Measurements from ENCODE around the gene ADGRB3.

The ADGRB3 gene

DNA sequence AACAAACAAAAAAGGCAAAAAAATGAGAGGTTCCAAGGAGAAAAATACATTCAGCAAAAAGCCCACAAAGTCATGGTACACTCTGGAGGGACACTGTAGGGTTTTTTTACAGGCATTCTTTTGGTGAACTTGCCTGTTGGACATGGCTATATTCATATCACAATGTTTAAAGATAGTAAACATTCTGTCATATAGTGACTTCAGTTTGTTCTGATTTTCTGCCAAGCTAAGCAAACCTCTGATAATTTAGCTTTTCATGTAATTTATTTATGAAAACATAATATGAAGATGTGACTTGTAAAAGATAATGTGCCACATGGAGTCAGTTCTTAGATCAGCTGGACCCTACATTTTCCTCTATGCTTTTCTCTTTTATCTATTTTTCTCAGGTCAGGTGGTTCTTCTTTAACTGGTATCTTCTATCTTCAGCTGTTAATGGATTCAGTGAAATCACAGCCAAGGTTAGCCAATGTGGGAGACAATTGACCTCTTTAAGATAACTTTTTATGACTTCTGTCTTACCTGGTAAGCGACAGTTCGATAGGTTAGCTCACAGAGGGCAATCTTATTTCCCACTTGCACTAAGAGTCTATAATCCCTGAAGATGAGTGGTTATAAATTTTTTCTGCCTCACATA lies 87.9 kb downstream of the ADGRB3 start:
- Histone ChIP-seq H3K4me3 (ENCODE audit: low read length in 2 of 2) (no peak overlapping the region), H3K36me3 (ENCODE audit: control insufficient read depth in 2 of 2, insufficient read depth in 2 of 2, low read length in 2 of 2) (no peaks in the 10 kb centered on the region), H3K4me1 (ENCODE audit: control insufficient read depth, insufficient read depth, low read length) (no peaks in the 10 kb centered on the region), H3K27ac (ENCODE audit: low read length) (no peak overlapping the region), H3K9ac (ENCODE audit: low read length in 2 of 2) (no peak overlapping the region), H3K9me3 (ENCODE audit: control insufficient read depth in 2 of 2, low read length in 2 of 2) (no peaks in the 10 kb centered on the region), H3K27me3 (ENCODE audit: control insufficient read depth in 1 of 2, insufficient read depth in 2 of 2, low read length in 2 of 2) (no peaks in the 10 kb centered on the region)

DNA sequence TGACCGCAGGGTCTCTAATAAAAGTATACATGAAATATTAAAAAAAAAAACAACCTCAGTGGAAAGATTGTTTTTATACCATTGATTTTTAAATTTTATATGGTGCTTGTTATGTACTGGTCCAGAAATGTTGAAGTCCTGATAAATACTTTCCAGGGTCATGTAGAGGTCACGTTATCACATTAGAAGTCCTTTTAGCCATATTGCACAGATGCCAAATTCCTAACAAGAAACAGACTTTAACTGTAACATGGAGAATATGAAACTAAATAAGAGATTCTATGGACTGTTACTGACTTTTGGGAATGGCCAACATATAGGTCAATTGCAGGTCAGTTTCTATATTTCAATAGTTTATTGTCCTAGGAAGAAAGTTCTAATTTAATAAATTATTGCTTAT lies 89.0 kb downstream of the ADGRB3 start:
- H3K9ac ChIP-seq (ENCODE audit: low read length in 2 of 2) = no peak overlapping the region
- no peaks in the 10 kb centered on the region for H3K36me3 ChIP-seq (ENCODE audit: control insufficient read depth in 2 of 2, insufficient read depth in 2 of 2, low read length in 2 of 2)
- no peaks in the 10 kb centered on the region for H3K9me3 ChIP-seq (ENCODE audit: control insufficient read depth in 2 of 2, low read length in 2 of 2)
- H3K27ac ChIP-seq (ENCODE audit: low read length) = no peak overlapping the region
- no peak overlapping the region for H3K4me3 ChIP-seq (ENCODE audit: low read length in 2 of 2)
- no peaks in the 10 kb centered on the region for H3K27me3 ChIP-seq (ENCODE audit: control insufficient read depth in 1 of 2, insufficient read depth in 2 of 2, low read length in 2 of 2)
- H3K4me1 ChIP-seq (ENCODE audit: control insufficient read depth, insufficient read depth, low read length) = no peaks in the 10 kb centered on the region

DNA sequence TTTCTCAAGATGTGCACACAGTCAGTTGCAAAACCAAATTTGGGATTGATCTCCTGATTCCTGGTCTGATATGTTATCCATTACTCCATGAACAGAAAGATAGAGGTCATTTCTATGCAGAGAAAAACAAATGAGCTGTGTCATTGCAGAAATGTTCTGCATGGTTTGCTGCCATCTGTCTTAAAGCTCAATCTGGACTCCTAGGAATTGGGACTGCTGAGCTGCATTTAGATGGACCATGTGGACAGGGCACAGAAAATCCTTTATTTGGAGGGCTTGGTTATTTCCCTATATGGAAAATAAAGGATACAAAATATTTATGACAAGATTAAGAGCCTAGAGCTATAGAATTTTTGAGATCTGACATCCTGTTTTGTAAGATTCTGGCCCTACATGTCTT lies 91.3 kb downstream of the ADGRB3 start:
- Histone ChIP-seq H3K4me1 (ENCODE audit: control insufficient read depth, insufficient read depth, low read length) (no peaks in the 10 kb centered on the region), H3K27me3 (ENCODE audit: control insufficient read depth in 1 of 2, insufficient read depth in 2 of 2, low read length in 2 of 2) (no peaks in the 10 kb centered on the region), H3K27ac (ENCODE audit: low read length) (no peak overlapping the region), H3K9ac (ENCODE audit: low read length in 2 of 2) (no peak overlapping the region), H3K36me3 (ENCODE audit: control insufficient read depth in 2 of 2, insufficient read depth in 2 of 2, low read length in 2 of 2) (no peaks in the 10 kb centered on the region), H3K4me3 (ENCODE audit: low read length in 2 of 2) (no peak overlapping the region), H3K9me3 (ENCODE audit: control insufficient read depth in 2 of 2, low read length in 2 of 2) (no peaks in the 10 kb centered on the region)

DNA sequence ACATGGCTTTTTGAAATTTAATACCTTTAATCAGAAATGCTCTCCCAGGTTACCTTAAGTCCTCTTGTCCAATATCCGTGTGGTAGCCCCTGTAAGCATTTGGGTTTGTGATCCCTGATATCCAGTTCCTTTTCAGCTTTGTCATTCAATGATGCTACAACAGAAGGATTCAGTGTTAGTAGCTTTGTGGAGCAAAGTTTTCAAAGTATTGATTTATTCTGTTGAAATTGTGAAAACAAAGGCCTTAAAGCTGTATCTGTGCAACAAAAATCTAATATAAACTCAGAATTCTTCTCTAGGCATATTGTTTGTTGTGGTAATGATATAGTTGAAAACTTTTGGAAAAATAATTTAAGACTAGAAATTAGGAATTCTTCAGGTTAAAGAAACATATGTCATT lies 91.9 kb downstream of the ADGRB3 start:
- H3K27me3 ChIP-seq (ENCODE audit: control insufficient read depth in 1 of 2, insufficient read depth in 2 of 2, low read length in 2 of 2) = no peaks in the 10 kb centered on the region
- H3K36me3 ChIP-seq (ENCODE audit: control insufficient read depth in 2 of 2, insufficient read depth in 2 of 2, low read length in 2 of 2) = no peaks in the 10 kb centered on the region
- no peaks in the 10 kb centered on the region for H3K4me1 ChIP-seq (ENCODE audit: control insufficient read depth, insufficient read depth, low read length)
- no peaks in the 10 kb centered on the region for H3K9me3 ChIP-seq (ENCODE audit: control insufficient read depth in 2 of 2, low read length in 2 of 2)
- H3K27ac ChIP-seq (ENCODE audit: low read length) = no peak overlapping the region
- H3K9ac ChIP-seq (ENCODE audit: low read length in 2 of 2) = no peak overlapping the region
- no peak overlapping the region for H3K4me3 ChIP-seq (ENCODE audit: low read length in 2 of 2)

DNA sequence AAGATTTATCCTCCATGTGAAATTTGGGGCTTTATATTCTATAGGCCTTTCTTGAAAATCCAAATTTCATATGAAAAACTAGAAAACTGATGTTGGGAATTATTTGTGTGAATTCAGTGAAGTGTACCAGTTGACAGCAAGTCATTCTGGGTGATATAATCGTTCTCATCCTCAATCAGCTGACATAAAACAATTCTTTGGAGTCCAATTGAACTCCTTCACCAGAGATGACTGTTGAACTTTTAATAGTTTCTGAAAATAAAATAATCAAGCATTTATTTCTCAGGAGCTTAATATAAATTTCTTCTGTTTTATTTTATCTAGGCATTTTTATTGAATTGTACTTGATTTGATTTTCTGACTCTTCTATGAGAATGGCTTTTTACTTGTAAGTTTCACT lies 92.6 kb downstream of the ADGRB3 start:
- H3K27me3 ChIP-seq (ENCODE audit: control insufficient read depth in 1 of 2, insufficient read depth in 2 of 2, low read length in 2 of 2) = no peaks in the 10 kb centered on the region
- no peak overlapping the region for H3K4me3 ChIP-seq (ENCODE audit: low read length in 2 of 2)
- H3K27ac ChIP-seq (ENCODE audit: low read length) = no peak overlapping the region
- H3K9me3 ChIP-seq (ENCODE audit: control insufficient read depth in 2 of 2, low read length in 2 of 2) = no peaks in the 10 kb centered on the region
- H3K36me3 ChIP-seq (ENCODE audit: control insufficient read depth in 2 of 2, insufficient read depth in 2 of 2, low read length in 2 of 2) = no peaks in the 10 kb centered on the region
- H3K9ac ChIP-seq (ENCODE audit: low read length in 2 of 2) = no peak overlapping the region
- H3K4me1 ChIP-seq (ENCODE audit: control insufficient read depth, insufficient read depth, low read length) = no peaks in the 10 kb centered on the region

DNA sequence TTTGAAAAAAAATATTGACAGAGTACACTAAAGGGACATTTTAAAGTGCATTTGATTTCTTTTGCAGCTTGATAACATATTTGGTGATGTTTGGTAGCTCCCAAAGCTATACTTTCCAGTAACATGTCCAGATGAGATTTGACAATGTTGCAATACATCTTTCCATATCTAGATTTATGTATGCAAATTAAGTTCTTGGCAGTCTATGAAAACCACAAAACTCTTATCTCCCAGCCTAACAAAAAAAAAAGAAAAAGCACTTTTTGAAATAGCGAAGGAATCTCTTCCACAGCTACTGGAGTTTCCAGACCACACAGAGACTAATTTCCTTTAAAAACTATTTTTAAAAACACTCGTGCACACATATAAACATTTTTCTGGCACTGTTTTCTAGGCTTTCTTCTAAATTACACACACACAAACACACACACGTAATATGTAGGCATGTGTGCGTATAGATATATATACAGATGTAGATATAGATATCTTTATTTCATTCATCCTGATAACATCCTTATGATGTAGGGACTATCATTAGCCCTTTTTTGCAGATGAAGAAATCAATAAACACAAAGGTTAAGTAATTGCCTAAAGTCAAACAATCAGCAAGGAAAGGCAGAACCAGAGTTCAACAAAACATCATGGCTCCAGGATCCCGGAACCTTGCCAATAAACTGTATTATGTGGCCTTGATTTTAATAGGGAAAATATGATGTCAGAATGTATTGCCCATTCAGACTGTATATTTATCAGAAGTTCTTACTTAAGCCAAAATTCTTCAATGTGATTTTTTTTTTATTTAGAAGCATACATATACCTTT lies 93.3 kb downstream of the ADGRB3 start:
- no peaks in the 10 kb centered on the region for H3K9me3 ChIP-seq (ENCODE audit: control insufficient read depth in 2 of 2, low read length in 2 of 2)
- H3K27ac ChIP-seq (ENCODE audit: low read length) = no peak overlapping the region

DNA sequence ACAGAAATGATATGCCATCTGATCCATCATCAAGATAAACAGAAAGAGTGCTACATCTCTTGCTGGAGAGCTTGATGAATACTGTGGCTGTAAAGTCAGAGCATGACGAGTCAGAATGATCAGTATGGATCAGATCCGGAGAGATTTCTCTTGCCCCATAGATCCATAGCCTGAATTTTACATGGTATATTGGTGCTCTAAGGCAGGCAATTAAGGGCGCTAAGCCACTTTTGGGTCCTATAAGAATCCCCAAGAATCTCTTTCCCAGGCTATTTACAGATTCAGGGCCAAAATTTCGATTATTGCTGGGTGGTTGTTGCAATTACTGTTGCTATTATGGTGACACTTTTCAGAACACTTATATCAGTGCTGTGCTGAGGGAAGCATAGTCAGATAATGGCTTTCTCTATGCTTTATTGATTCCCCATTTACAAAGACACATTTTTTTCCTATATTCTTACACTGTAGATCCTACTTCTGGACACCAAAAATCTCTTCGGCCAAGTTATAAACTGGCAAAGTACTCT lies 94.4 kb downstream of the ADGRB3 start:
- no peak overlapping the region for H3K4me3 ChIP-seq (ENCODE audit: low read length in 2 of 2)
- no peak overlapping the region for H3K9ac ChIP-seq (ENCODE audit: low read length in 2 of 2)
- no peak overlapping the region for H3K27ac ChIP-seq (ENCODE audit: low read length)
- no peaks in the 10 kb centered on the region for H3K36me3 ChIP-seq (ENCODE audit: control insufficient read depth in 2 of 2, insufficient read depth in 2 of 2, low read length in 2 of 2)
- no peaks in the 10 kb centered on the region for H3K27me3 ChIP-seq (ENCODE audit: control insufficient read depth in 1 of 2, insufficient read depth in 2 of 2, low read length in 2 of 2)
- no peaks in the 10 kb centered on the region for H3K4me1 ChIP-seq (ENCODE audit: control insufficient read depth, insufficient read depth, low read length)
- H3K9me3 ChIP-seq (ENCODE audit: control insufficient read depth in 2 of 2, low read length in 2 of 2) = no peaks in the 10 kb centered on the region

More for the DNA sequence above, 93.3 kb downstream of the ADGRB3 start:
- H3K27me3 ChIP-seq (ENCODE audit: control insufficient read depth in 1 of 2, insufficient read depth in 2 of 2, low read length in 2 of 2) = no peaks in the 10 kb centered on the region
- H3K9ac ChIP-seq (ENCODE audit: low read length in 2 of 2) = no peak overlapping the region
- no peak overlapping the region for H3K4me3 ChIP-seq (ENCODE audit: low read length in 2 of 2)
- H3K4me1 ChIP-seq (ENCODE audit: control insufficient read depth, insufficient read depth, low read length) = no peaks in the 10 kb centered on the region
- H3K36me3 ChIP-seq (ENCODE audit: control insufficient read depth in 2 of 2, insufficient read depth in 2 of 2, low read length in 2 of 2) = no peaks in the 10 kb centered on the region

DNA sequence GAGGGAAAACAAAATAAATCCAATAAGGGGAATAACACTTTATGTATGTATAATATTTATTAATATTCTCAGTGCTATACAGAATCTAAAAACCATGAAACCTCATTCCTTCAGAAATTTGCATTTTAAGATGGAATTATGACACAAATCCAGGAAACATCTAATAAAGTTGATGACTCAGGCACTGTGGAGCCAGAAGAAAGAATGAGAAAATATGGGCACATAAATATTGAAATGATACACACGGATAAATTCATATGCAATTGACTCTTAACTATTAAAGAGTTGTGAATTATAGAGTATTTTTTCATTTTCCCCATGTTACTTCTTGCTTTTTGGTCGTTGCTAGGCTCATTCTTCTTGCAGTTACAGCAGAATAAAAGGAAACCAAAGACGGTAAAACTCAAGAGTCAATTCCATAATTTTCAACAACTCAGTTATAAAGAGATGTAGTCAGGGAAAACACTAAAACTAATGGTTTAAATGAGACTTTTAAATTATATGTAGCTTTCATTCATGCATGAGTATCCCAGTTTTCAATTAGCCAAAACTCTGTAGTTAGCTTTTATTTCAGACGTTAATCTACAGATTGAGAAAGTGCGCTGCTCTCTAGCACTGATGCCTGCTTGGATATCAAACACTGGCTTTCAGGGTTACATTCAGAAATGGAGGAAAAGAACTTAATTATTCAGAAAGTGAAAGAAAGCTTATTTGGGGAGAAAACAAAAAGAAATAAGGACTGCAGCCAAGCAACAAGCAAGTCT lies 95.4 kb downstream of the ADGRB3 start:
- no peak overlapping the region for H3K27ac ChIP-seq (ENCODE audit: low read length)
- no peaks in the 10 kb centered on the region for H3K4me1 ChIP-seq (ENCODE audit: control insufficient read depth, insufficient read depth, low read length)
- H3K9ac ChIP-seq (ENCODE audit: low read length in 2 of 2) = no peak overlapping the region
- H3K9me3 ChIP-seq (ENCODE audit: control insufficient read depth in 2 of 2, low read length in 2 of 2) = no peaks in the 10 kb centered on the region
- H3K36me3 ChIP-seq (ENCODE audit: control insufficient read depth in 2 of 2, insufficient read depth in 2 of 2, low read length in 2 of 2) = no peaks in the 10 kb centered on the region
- H3K4me3 ChIP-seq (ENCODE audit: low read length in 2 of 2) = no peak overlapping the region
- no peaks in the 10 kb centered on the region for H3K27me3 ChIP-seq (ENCODE audit: control insufficient read depth in 1 of 2, insufficient read depth in 2 of 2, low read length in 2 of 2)

DNA sequence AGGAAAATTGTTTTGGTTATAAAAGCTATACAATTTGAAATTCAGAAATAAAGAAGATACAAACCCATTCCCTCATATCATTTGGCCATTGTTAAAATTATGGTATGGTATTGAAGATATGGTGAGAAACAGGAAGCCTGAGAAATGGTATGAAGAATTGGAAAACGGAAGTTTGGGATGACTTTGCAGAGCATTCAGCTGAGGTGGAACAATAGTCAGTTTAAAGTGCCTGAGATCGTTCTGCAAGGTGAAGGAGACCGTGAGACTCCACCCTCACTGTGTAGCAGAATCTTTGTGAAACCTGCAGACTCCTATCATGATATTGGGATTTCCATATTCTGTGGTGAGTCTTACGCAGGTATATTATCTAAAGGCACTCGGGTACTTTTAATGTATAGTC lies 97.3 kb downstream of the ADGRB3 start:
- no peaks in the 10 kb centered on the region for H3K36me3 ChIP-seq (ENCODE audit: control insufficient read depth in 2 of 2, insufficient read depth in 2 of 2, low read length in 2 of 2)

DNA sequence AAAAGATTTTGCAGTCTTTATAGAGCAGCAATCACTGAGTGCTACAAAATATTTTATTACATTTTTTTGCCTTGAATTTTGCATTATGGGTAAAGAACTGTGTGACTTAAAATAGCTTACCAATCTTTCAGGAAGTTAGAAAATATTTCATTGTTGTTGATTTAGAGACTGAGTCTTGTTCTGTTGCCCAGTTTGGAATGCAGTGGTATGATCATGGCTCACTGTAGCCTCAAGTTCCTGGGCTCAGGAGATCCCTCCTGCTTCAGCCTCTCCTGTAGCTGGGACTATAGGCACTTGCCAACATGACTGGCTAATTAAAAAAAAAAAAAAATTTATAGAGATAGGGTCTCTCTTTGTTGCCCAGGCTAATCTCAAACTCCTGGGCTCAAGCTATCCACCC lies 100.8 kb downstream of the ADGRB3 start:
- Histone ChIP-seq H3K27ac (ENCODE audit: low read length) (no peak overlapping the region), H3K27me3 (ENCODE audit: control insufficient read depth in 1 of 2, insufficient read depth in 2 of 2, low read length in 2 of 2) (no peaks in the 10 kb centered on the region), H3K4me1 (ENCODE audit: control insufficient read depth, insufficient read depth, low read length) (no peaks in the 10 kb centered on the region), H3K4me3 (ENCODE audit: low read length in 2 of 2) (no peak overlapping the region), H3K9me3 (ENCODE audit: control insufficient read depth in 2 of 2, low read length in 2 of 2) (no peaks in the 10 kb centered on the region), H3K9ac (ENCODE audit: low read length in 2 of 2) (no peak overlapping the region), H3K36me3 (ENCODE audit: control insufficient read depth in 2 of 2, insufficient read depth in 2 of 2, low read length in 2 of 2) (no peaks in the 10 kb centered on the region)

More for the DNA sequence above, 97.3 kb downstream of the ADGRB3 start:
- Histone ChIP-seq H3K4me1 (ENCODE audit: control insufficient read depth, insufficient read depth, low read length) (no peaks in the 10 kb centered on the region), H3K9ac (ENCODE audit: low read length in 2 of 2) (no peak overlapping the region), H3K27me3 (ENCODE audit: control insufficient read depth in 1 of 2, insufficient read depth in 2 of 2, low read length in 2 of 2) (no peaks in the 10 kb centered on the region), H3K4me3 (ENCODE audit: low read length in 2 of 2) (no peak overlapping the region), H3K9me3 (ENCODE audit: control insufficient read depth in 2 of 2, low read length in 2 of 2) (no peaks in the 10 kb centered on the region), H3K27ac (ENCODE audit: low read length) (no peak overlapping the region)
